Mucosa of descending colon (tissue), 3 donors: ENCODE results near the gene STUM. TPM values are rescaled to one million over a fixed set of nuclear protein-coding genes. Genes with fewer than 3 reads are reported as not detected.
"Not testable (repeated sequence)": the region's sequence is repeated elsewhere in the genome, so short reads cannot be mapped to it uniquely, and the experiment has no call there.

ENCODE experiments used
- ATAC-seq: fragments of 200-7000 bp; cut with Tn5 transposase; one replicate; pipeline ENCODE4 v1.9.1; 2020; ENCODE audit warnings: mild to moderate bottlenecking, moderate library complexity
- DNase-seq, 3 donors: peaks; one replicate each; pipeline ENCODE4 v3.0.0-alpha.2; 2020
- H3K36me3 ChIP-seq: fragments of 200-600 bp; one replicate; pipeline ENCODE4 v1.8.0; 2021; ENCODE audit warnings: low read depth, mild to moderate bottlenecking
- H3K4me1 ChIP-seq: fragments of 200-600 bp; one replicate; pipeline ENCODE4 v1.8.0; 2021; ENCODE audit warnings: low read depth, mild to moderate bottlenecking
- H3K4me3 ChIP-seq: fragments of 200-600 bp; one replicate; pipeline ENCODE4 v1.8.0; 2021; ENCODE audit warnings: mild to moderate bottlenecking
- H3K9me3 ChIP-seq: fragments of 200-600 bp; one replicate; pipeline ENCODE4 v1.8.0; 2021; ENCODE audit warnings: mild to moderate bottlenecking
- intact Hi-C, 2 donors: fragments of 100-400 bp; cut with DNase I in 1 of 2; cut with micrococcal nuclease in 1 of 2; formaldehyde crosslinking; loops; one replicate each; pipeline versions ENCODE4 v1.11.0 to v1.11.1; 2022; cut with DNase I, micrococcal nuclease
- long read RNA-seq, 2 donors: library from polyadenylated mRNA; unstranded; transcript quantifications; one replicate each; pipeline ENCODE4 v2.0.0, GENCODE V29; 2019 to 2021
- total RNA-seq, 3 donors: library from RNA; stranded (reverse); fragmentation: NEBNext Ultra II Directional in 2 of 3; extraction: Animal tissue kit (Norgen Biotek cat#: 25700) in 2 of 3; gene quantifications; one replicate each; pipeline versions ENCODE4 v1.2.1 to v1.2.4, GENCODE V29; 2021 to 2023
- TF ChIP-seq, protein P1 (sequence below): fragments of 200-600 bp; IDR thresholded peaks from one replicate; pipeline ENCODE4 v1.8.0; 2022; ENCODE audit warnings: antibody characterized with exemption, mild to moderate bottlenecking
- donor health status: DM: no; HTN: no; CAD: no; lungs with moderate emphysema.
- donor health status: DM: no; HTN: no; CAD: no.
- donor health status: DM: no; HTN: yes; CAD: no.

Gene STUM, protein sequence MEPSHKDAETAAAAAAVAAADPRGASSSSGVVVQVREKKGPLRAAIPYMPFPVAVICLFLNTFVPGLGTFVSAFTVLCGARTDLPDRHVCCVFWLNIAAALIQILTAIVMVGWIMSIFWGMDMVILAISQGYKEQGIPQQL
- total RNA-seq, result 10 to 100 TPM in 1 of 3 donors, 1 to 10 TPM in 2; 1.2 to 18.4 (median 4.9) TPM
- long read RNA-seq, donor 1, partial matches to known transcripts, result 2 of 19 reads
- long read RNA-seq, donor 1, other reads (novel, unspliced or antisense), result 17 of 19 reads
- long read RNA-seq, donor 2, partial matches to known transcripts, result 0 of 1 reads
- long read RNA-seq, donor 2, other reads (novel, unspliced or antisense), result 1 of 1 reads

DNA sequence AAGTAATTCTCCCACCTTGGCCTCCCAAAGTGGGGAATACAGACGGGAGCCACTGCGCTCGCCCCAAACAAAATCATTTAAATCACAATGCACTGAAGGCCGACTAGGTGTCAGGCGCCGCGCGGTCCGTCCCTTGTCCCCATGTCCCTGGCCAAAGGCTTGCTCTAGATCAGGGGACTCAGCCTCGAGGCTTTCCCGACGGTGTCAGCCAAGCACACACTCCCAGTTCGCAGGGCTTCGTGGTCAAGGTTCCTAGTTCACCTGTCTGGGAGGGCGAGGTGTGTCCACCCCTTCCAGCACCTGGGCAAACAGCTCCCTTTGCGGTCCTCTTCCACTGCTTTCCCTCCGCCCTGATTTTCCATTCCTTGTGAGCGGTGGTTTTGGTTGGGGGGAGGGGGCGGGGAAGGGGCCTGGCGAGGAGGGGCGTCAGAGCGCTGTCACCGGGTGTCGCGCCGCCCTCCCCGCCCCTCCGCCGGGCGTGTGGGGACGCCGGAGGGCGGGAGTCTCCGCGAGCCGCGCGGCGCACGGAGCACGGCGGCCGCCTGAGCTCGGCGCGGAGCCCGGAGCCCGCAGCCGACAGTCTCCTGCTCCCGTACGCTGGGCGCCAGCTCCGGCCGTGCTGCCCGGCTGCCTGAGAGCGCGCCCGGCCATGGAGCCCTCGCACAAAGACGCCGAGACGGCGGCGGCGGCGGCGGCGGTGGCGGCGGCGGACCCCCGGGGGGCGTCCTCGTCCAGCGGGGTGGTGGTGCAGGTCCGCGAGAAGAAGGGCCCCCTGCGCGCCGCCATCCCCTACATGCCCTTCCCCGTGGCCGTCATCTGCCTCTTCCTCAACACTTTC, at the start of gene STUM:
TSS of gene STUM (plus strand) at position 509 of the 838 bp plus-strand sequence. CDS start at position 650, 141 bp downstream.
- Histone ChIP-seq H3K36me3 (no peaks in the 10 kb centered on the region), H3K4me1 (peaks cover 36% of the 10 kb centered on the region), H3K4me3 (no peak within 1 kb of the TSS), H3K9me3 (no peaks in the 10 kb centered on the region)
- DNase-seq (peak in 1 of 3 donors; percentile 57), ATAC-seq (peak; percentile 73)
- intact Hi-C loops, result loop anchor here (10.0 kb wide), 3 partner anchors 56 to 286 kb away; no protein-coding TSS in a partner anchor
- TF ChIP-seq, protein P1, sequence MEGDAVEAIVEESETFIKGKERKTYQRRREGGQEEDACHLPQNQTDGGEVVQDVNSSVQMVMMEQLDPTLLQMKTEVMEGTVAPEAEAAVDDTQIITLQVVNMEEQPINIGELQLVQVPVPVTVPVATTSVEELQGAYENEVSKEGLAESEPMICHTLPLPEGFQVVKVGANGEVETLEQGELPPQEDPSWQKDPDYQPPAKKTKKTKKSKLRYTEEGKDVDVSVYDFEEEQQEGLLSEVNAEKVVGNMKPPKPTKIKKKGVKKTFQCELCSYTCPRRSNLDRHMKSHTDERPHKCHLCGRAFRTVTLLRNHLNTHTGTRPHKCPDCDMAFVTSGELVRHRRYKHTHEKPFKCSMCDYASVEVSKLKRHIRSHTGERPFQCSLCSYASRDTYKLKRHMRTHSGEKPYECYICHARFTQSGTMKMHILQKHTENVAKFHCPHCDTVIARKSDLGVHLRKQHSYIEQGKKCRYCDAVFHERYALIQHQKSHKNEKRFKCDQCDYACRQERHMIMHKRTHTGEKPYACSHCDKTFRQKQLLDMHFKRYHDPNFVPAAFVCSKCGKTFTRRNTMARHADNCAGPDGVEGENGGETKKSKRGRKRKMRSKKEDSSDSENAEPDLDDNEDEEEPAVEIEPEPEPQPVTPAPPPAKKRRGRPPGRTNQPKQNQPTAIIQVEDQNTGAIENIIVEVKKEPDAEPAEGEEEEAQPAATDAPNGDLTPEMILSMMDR, result no peak

DNA sequence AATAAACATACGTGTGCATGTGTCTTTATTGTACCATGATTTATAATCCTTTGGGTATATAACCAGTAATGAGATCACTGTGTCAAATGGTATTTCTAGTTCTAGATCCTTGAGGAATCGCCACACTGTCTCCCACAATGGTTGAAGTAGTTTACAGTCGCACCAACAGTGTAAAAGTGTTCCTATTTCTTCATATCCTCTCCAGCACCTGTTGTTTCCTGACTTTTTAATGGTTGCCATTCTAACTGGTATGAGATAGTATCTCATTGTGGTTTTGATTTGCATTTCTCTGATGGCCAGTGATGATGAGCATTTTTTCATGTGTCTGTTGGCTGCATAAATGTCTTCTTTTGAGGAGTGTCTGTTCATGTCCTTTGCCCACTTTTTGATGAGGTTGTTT, 48.9 kb upstream of the STUM start:
- H3K4me3 ChIP-seq, H3K4me1 ChIP-seq, ATAC-seq, DNase-seq, H3K9me3 ChIP-seq, H3K36me3 ChIP-seq, intact Hi-C loops: not testable (repeated sequence)

DNA sequence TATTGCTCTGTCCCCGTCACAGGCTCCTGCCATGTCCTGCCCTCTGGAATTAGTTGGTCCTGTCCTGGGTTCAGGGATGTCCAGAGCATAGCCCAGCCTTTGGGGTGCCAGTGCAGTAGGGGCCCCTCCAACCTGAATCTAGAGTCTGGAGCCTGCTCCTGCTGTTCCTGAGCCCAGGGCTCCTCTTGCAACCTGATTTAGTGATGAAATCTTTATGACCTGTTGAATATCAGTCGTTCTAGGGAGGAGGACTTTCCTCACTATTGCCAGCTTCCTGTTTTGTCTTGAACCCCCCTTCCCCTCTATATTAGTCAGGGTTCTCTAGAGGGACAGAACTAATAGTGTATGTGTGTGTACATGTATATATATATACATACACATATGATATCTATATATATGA, 42.5 kb upstream of the STUM start:
- no peaks in the 10 kb centered on the region for H3K4me1 ChIP-seq
- no peak overlapping the region for H3K4me3 ChIP-seq
- no peaks in the 10 kb centered on the region for H3K36me3 ChIP-seq
- TF ChIP-seq, protein P1, result no peak
- ATAC-seq, result no peak
- DNase-seq, result no peak
- intact Hi-C loops, result no loop called here
- H3K9me3 ChIP-seq, result no peaks in the 10 kb centered on the region

DNA sequence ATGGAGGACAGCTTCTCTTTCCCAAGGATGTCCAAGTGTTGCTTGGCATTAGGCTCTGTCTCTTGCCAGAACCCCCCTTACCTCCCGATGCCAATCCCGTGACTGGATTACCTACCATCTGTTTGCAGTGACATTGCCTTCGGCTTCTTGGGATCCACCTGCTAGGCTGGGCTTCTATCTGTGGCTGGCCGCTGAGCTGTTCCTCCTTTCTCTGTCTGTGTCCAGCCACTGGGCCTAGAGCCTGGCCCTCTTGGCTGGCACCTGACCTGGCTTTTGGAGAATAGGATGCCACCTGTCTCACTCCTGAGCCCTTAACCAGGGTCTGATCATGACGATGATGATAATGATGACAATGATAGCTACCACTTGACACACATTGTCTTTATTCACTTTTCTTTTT, 41.6 kb upstream of the STUM start:
- Histone ChIP-seq H3K4me3 (no peak overlapping the region), H3K36me3 (no peaks in the 10 kb centered on the region), H3K9me3 (no peaks in the 10 kb centered on the region), H3K4me1 (no peaks in the 10 kb centered on the region)
- TF ChIP-seq, protein P1, result no peak
- no peak for DNase-seq
- intact Hi-C loops, result no loop called here
- no peak for ATAC-seq

DNA sequence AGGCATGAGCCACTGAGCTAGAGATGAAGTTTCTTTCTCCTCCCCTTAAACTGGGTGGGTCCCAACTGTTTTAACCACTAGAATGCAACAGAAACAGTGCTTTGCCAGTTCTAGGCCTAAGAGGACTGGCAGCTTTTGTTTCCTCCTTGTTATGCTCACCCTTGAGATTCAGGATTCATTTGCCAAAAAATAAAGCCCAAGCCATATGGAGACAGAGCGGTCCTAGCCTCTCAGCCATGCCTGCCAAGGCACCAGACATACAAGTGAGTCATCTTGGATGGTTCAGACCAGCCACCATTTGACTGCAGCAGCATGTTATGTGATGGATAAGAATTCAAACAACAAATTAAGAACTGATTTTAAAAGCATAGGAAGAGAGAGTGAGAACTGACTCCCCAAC, 38.1 kb upstream of the STUM start:
- intact Hi-C loops, result no loop called here
- H3K4me3 ChIP-seq, result no peak overlapping the region
- TF ChIP-seq, protein P1, result no peak
- no peak for DNase-seq
- H3K9me3 ChIP-seq, result no peaks in the 10 kb centered on the region
- H3K36me3 ChIP-seq, result no peaks in the 10 kb centered on the region
- no peaks in the 10 kb centered on the region for H3K4me1 ChIP-seq
- ATAC-seq, result peak; percentile 29

DNA sequence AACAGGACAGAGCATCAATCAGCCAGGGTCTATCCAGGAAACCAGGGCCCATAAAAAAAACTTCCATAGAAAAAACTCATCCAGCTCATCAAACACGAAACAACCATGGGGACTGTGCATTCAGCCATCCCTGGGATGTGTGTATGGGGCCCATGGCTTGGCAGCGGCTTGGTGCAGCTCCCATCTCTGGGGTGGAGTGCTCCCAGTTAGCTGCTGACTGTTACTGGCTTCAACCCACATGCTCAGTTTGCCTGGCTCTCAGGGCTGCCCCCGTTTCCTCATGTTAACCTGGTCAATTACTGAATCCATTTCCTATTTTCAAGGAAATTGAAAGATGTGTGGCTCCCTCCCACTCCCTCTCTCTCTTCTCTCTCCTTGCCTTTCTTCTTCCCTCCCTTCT, 37.3 kb upstream of the STUM start:
- intact Hi-C loops, result no loop called here
- no peaks in the 10 kb centered on the region for H3K4me1 ChIP-seq
- DNase-seq (no peak), ATAC-seq (no peak)
- no peak overlapping the region for H3K4me3 ChIP-seq
- no peaks in the 10 kb centered on the region for H3K9me3 ChIP-seq
- no peaks in the 10 kb centered on the region for H3K36me3 ChIP-seq
- TF ChIP-seq, protein P1, result no peak
